GM18505 (cell line): Measurements from ENCODE around the gene ACACA.

Experiments
- ATAC-seq: cut with Tn5 transposase; IDR thresholded peaks from one replicate; pipeline ENCODE4 v1.9.1; 2021; ENCODE audit not compliant: unreplicated experiment
- POLR2A ChIP-seq: IDR thresholded peaks from 4 replicates; pipeline ENCODE4 v1.6.1; 2011; ENCODE audit warnings: borderline replicate concordance; ENCODE audit not compliant: insufficient read depth, insufficient read length; ENCODE audit errors: extremely low read depth

Gene ACACA

GRCh38 chr17:37037590-37038155 lies 369.0 kb downstream of the ACACA start:
- no peak for TF ChIP-seq POLR2A
- no peak for ATAC-seq
